ENCODE measurements around the gene TUBB8B.
"Not testable (repeated sequence)": the region's sequence is repeated elsewhere in the genome, so short reads cannot be mapped to it uniquely, and the experiment has no call there.

Gene TUBB8B

DNA sequence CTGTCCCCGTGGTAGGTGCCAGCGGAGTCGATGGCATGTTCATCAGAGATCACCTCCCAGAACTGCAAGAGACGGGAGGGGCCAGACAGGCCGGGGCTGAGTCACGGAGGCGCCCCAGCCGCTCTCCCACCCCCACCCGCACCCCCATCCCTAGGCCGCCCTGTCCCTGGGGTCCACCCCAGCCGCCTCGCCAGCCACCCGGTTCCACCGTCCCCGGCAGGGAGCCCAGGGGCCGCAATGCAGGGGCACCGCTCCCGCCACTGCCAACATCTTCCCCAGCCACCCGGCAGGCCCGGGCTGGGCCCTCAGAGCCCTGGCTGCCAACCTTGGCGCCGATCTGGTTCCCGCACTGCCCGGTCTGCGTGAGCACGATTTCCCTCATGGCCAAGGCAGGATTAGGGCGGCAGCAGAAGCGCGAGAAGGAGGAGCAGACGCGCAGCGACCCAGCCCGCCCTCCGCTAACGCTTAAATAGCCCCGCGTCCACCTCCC, at the start of gene TUBB8B:
Gene TUBB8B, minus strand, starts transcription at position 440 of the 490 bp plus-strand sequence. Its CDS starts 58 bp downstream, at position 382.
- DNase-seq, result not testable (repeated sequence)

DNA sequence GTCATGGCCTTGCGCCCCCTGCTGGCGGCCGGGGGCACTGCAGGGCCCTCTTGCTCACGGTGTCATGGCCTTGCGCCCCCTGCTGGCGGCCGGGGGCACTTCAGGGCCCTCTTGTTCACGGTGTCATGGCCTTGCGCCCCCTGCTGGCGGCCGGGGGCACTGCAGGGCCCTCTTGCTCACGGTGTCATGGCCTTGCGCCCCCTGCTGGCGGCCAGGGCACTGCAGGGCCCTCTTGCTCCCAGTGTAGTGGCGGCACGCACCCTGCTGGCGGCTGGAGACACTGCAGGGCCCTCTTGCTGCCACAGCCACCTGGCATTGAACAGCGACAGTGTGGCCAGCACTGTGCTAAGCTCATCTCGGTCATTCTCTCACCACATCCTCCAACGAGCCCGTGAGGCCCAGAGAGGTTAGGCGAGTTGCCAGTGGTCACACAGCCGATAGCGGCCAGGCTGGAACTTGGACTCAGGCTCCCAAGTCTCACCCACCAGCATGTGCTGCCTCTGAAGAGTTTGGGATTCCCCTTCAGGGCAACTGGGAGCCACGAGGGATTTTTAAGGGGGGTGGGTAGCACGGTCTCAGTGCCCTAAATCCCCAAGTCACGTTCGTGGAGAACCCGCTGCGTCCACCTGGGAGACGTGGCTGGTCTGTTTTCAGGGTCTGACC, 48.0 kb upstream of the TUBB8B start:
- not testable (repeated sequence) for DNase-seq

DNA sequence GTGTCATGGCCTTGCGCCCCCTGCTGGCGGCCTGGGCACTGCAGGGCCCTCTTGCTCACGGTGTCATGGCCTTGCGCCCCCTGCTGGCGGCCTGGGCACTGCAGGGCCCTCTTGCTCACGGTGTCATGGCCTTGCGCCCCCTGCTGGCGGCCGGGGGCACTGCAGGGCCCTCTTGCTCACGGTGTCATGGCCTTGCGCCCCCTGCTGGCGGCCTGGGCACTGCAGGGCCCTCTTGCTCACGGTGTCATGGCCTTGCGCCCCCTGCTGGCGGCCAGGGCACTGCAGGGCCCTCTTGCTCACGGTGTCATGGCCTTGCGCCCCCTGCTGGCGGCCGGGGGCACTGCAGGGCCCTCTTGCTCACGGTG, 47.3 kb upstream of the TUBB8B start:
- not testable (repeated sequence) for DNase-seq

DNA sequence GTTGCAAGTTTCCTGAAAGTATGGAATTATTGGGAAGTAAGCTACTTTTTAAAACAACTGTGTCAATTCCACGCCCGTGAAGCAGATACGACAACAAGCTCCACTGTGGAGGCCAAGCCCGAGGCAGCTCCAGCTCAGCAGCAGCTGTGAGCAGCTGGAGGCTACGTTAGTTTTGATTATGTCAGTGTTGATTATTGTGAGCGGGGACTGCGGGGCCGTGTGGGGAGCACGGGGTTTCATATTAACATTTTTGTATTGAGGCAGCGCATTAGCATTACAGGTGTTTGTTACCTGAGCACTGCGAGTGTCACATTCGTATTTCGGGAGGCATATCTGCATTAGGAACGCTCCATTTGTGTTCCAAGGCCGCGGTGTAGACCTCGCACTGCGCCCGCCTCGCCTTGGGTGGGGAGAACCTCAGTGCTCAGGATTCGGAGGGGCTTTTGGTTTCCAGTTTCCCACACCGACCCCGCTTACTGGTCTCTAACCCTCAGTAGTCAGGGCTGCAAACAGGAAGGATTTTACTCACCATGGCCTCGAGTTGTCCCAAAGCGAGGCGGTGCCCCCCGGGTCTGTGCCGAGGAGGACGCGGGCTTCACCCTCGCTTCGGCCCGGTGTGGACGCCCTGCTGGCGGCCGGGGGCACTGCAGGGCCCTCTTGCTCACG, 46.8 kb upstream of the TUBB8B start:
- not testable (repeated sequence) for DNase-seq

DNA sequence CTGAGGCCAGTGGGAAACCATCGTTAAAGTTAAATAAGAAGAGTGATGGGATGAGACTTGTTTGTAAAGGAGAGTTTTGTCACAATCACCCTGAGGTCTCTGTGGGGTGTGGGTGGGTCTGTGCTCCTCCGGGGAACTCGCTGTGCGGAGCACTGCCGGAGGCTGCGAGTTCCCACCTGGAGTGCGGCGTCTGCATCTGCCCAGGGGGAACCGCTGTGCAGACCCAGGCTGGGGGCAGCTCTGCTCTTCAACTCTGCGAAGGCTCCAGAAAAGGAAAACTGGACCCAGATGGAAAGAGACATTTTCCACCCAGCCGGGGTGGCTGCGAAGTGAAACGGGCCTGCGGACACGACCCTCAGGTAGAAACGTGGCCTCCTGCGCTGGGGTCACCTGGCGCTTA, 46.2 kb upstream of the TUBB8B start:
- DNase-seq, result not testable (repeated sequence)

DNA sequence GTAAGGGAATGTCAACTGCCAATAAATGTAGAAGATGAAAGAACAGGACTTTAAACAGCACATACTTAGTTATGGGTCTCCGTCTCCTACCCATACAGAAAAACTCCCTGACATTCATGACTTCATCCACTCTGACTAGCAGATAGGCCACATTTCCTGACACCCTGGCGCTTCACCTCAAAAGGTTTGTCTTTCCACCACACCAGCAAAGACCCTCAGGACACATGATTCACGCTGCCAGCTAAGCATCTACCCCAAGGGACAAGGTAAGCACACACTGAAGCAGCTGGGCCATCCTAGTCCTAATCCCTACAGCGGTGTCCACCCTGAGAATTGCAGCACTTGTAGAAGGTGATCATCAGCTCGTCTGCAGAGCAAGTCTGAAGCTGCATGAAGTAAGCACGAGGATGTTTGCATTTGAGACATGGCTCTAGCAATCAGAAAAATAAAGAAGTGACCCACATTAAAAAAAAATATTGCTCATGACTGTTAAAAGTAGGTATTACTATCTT, 44.5 kb upstream of the TUBB8B start:
- DNase-seq, result not testable (repeated sequence)

DNA sequence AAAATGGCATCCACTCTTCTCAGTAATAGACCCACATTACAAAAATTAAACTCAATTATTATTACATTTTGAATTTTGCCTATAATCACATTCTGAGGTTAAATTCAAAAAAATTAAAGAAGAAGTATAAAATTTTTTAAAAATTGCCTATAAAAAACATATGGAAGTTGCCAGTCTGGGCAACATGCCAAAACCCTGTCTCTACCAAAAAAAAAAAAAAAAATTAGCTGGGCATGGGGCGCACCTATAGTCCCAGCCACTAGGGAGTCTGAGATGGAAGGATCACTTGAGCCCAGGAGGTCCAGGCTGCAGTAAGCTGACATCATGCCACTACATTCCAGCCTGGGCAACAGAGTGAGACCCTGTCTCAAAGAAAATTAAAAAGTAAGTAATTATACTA, 42.1 kb upstream of the TUBB8B start:
- DNase-seq, result not testable (repeated sequence)

DNA sequence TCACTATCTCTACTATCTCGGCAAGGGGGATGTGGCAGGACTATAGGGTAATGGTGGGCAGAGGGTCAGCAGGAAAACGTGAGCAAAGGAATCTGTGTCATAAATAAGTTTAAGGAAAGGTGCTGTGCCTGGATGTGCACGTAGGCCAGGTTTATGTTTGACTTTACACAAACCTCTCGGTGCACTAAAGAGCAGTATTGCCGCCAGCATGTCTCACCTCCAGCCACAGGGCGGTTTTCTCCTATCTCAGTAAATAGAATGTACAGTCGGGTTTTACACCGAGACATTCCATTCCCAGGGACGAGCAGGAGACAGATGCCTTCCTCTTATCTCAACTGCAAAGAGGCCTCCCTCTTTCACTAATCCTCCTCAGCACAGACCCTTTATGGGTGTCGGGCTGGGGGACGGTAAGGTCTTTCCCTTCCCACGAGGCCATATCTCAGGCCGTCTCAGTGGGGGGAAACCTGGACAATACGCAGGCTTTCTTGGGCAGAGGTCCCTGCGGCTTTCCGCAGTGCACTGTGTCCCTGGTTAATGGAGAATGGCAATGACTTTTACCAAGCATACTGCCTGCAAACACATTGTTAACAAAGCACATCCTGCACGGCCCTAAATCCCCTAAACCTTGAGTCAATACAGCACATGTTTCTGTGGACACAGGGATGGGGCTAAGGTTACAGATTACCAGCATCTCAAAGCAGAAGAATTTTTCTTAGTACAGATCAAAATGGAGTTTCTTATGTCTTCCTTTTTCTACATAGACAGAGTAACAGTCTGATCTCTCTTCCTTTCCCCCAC, 41.2 kb upstream of the TUBB8B start:
- not testable (repeated sequence) for DNase-seq

DNA sequence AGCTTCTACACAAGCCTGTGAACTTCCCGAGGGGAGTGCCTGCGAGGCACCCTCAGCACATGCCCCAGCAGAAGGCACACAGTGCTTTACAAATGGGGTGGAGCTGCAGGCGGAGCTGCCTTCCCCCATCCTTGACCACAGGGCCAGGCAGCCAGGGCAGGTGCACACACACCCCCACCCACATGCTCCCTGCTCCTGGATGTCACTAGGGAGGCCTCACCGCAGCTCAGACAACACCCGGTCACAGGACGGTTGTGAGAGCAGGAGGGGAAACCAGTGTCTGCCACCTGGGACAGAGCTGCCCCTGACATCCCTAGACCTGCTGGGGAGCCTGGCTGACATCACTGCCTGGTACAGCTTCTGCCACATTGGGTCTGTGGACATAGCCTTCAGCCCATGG, 39.7 kb upstream of the TUBB8B start:
- DNase-seq, result not testable (repeated sequence)

DNA sequence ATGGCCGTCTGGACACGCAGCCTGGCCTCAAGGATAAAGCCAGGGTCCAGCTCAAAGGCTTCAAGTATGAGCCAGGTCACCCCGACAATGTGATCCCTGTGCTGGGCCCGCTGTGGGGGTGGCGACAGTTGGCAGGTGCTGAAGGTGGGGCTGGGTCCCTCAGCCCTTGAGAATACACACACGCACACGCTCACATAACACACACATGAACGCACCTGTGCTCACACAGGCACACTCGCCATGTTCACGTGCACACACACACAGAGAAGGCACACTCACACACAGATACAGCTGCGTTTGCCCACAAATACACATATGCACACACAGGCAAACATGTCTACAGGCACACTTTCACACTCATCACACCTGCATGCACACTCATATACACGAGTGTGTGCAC, 35.4 kb upstream of the TUBB8B start:
- not testable (repeated sequence) for DNase-seq

DNA sequence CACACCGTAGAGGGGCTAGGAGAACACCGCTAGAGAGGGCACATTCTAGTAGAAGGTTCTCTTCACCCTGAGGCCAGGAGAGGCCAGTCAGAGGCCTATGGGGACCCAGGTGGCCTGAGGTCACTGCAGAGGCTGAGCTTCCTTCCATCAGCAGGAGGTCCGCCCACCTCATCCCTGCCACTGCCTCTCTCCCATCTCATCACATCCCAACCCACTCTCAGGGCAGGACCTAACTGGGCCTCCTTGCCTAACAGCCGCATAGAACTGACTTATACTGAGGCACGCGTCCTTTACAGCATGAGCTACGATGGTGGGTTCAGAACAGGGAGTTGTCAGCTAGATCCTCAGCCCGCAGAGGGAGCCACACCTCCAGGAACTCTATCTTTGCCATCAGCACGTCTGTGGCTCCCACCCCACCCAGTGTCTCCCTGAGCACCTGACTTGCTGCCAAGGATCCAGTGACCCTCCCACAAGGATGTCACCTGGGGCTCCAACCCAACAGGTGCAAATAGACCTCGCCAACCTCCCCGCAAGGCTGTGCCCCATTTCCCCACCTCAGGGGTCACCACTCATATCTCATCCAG, 33.3 kb upstream of the TUBB8B start:
- not testable (repeated sequence) for DNase-seq

DNA sequence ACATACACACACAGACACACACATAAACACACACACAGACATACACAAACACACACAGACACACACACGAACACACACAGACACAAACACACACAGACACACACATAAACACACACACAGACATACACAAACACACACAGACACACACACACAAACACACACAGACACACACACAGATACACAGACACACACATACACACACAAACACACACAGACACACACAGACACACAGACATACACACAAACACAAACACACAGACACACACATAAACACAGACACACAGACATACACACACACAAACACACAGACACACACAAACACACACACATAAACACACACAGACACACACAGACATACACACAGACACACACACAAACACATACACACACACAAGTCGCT, 31.5 kb upstream of the TUBB8B start:
- not testable (repeated sequence) for DNase-seq

DNA sequence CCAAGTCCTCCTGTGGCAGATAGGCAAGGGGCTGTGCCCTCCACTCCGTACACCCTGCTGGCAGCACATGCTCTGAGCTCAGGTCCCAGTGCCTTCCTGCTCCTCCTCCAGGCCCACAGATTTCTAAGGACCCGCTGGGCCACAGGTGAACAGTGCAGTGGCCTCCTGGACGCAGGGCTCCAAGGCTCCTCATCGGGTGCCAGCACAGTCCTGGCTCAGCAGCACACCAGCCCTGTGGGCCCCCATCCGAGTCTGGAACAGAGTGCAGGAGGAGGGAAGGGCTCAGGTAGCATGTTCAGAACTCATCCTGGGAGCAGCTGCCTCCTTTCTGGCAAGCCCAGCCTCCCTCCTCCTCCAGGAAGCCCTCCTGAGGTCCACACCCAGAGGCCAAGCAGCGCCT, 30.8 kb upstream of the TUBB8B start:
- not testable (repeated sequence) for DNase-seq

DNA sequence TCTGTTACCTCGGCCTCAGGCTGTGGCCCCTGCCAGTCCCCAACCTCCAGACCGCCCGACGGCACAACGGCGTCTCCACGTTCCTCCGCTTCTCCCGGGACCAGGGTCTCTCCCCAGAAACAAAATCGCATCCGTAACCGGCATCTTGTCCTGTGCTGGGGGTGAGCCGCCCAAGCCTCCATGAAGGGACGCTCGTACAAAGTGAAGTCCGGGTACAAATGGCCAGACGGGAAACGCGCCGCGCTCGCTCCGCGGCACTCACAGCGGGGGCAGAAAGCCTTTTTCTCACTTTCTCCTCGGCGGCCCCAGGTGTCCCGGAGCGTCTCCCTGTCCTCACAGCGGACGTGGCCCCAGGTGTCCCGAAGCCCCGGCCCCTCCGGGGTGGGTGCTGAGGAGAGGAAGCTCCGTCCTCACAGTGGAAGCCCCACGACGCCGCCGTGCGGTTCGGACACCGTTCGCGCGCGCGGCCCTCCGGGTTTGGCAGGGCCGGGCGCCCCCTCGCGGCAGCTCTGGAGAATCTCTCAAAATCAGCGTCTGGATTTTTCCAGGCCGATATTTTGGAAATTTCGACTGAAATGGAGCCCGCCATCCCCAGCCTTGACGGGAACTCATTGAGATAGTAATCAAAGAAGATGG, 26.2 kb upstream of the TUBB8B start:
- DNase-seq, result not testable (repeated sequence)

DNA sequence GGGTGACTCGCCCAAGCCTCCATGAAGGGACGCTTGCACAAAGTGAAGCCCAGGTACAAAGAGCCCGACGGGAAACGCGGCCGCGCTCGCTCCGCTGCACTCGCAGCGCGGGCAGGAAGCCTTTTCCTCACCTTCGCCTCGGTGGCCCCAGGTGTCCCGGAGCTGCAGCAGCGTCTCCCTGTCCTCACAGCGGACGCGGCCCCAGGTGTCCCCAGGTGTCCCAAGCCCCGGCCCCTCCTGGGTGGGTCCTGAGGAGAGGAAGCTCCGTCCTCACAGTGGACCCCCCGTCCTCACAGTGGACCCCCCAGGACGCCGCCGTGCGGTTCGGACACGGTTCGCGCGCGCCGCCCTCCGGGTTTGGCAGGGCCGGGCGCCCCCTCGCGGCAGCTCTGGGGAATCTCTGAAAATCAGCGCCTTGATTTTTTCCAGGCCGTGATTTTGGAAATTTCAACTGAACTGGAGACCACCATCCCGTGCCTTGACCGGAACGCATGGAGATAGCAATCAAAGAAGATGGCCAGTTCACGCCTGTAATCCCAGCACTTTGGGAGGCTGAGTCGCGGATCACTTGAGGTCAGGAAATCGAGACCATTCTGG, 23.9 kb upstream of the TUBB8B start:
- DNase-seq, result not testable (repeated sequence)

DNA sequence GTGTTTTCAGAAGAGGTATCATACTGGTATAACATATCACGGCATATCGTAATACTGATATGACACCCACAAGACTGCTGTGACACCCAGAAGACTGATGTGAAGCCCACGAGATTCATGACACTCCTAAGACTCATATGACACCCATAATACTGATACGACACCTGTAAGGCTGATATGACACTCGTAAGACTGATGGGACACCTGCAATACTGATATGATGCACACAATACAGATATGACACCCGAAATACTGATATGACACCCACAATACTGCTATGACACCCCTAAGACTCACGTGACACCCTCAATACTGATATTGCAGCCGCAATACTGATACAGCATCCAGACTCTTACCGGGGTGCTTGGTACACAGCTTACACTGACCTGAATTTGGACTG, 18.3 kb upstream of the TUBB8B start:
- not testable (repeated sequence) for DNase-seq

DNA sequence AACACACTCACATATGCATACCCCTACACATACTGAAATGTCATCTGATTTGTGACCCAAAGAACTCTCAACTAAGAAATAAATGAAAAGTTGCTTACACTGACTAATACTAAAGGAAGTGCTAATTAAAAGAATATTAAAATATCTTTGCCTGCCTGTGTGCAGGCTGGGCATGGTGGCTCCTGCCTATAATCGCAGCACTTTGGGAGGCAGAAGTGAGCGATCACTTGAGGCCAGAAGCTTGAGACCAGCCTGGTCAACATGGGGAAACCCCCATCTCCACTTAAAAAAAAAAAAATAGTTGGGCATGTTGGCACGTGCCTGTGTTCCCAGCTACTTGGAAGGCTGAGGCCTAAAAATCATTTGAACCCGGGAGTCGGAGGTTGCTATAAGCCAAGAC, 14.9 kb upstream of the TUBB8B start:
- not testable (repeated sequence) for DNase-seq

DNA sequence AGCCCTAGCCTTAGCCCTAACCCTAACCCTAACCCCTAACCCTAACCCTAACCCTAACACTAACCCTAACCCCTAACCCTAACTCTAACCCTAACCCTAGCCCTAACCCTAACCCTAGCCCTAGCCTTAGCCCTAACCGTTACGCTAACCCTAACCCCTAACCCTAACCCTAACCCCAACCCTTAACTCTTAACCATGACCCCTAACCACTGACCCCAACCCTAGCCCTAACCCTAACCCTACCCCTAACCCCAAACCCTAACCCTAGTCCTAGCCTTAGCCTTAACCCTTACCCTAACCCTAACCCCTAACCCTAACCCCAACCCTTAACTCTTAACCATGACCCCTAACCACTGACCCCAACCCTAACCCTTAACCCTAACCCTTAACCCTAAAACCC, 14.2 kb upstream of the TUBB8B start:
- not testable (repeated sequence) for DNase-seq

DNA sequence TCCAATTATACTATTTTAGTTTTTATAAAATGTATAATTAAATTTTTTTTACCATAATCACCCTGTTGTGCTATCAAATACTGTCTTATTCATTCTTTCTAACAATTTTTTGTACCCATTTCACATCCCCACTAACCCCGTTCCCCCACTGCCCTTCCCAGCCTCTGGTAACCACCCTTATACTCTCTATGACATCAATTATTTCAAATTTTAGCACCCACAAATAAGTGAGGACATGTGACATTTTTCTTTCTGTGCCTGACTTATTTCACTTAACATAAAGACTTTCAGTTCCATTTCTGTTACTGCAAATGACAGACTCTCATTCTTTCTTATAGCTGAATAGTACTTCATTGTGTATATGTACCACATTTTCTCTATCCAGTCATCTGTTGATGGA, 5.0 kb upstream of the TUBB8B start:
- DNase-seq, result not testable (repeated sequence)

DNA sequence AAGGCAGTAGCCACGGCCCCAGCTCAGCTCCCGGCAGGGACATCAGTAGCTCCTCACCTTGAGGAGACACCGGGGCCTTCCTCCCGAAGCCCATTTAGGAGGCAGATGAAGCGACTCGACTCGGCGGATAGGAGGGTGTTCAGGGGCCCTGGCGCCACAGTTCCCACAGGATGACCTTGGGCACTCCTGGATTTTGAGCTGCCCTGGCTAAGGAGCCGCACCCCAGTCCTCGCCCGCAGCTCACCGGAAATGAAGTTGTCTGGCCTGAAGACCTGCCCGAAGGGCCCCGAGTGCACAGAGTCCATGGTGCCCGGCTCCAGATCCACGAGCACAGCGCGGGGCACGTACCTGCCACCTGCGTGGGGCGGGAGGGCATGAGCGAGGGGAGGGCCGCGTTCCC, 719 bp downstream of the TUBB8B start:
- DNase-seq, result not testable (repeated sequence)

DNA sequence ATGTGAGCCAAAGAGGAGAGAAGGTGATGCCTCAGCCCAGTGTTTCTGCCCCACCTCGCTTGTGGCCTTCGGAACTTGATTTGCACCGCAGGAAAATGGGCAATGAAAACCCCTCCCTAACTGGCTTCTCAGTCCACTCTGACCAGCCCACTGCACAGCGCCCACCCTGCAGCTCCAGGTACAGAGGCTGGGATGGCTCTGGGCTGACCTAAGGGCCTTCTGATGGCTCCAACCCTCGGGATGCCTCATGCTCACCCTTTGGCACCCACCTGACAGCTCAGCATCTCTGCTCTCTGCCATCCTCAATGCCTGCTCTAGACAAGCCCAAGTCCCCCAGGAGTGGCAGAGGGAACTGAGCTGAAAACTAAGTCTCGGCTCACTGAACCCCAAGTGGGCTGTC, 36.2 kb downstream of the TUBB8B start:
- DNase-seq, result not testable (repeated sequence)

DNA sequence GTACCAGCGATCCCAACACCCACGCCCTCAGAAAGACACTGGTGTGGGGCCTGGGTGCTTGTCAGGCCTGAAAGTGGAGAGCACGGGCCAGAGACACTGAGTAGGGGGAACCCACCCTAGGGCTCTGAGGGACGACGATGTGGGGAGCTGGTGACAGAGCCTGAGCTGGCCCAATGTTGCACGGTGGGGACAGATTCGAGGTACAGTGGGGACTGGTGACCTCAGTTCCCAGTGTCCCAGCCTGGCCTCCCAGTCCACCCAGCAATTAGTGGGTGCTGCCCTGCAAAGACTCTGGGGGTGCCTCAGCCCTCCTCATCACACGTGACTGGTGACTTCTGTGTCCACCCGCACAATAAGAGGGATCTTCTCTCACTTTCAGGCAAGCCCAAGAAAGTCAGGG, 36.6 kb downstream of the TUBB8B start:
- DNase-seq, result not testable (repeated sequence)

Measured in left hindlimb (tissue), 1 donor.